ENCODE data around the gene RPL22. TPM values are rescaled to one million over a fixed set of nuclear protein-coding genes. Genes with fewer than 3 reads are reported as not detected.

Gene RPL22
- total and polyA plus RNA-seq, 2 of the 13 experiments (the other 11 are each of a cell fraction or from before 2014, with no cell fraction given): 214 to 545 TPM

- TF ChIP-seq ZKSCAN5 (CRISPR knock-in tag; IDR thresholded peaks at IDR 0.05): no peak
- peak; percentile 38 for TF ChIP-seq ZNF232 (CRISPR knock-in tag; IDR thresholded peaks at IDR 0.05; ENCODE audit: borderline replicate concordance)
- peak; percentile 81 for TF ChIP-seq ZNF710 (CRISPR knock-in tag; IDR thresholded peaks at IDR 0.05; ENCODE audit: borderline replicate concordance)
- TF ChIP-seq MNT (IDR thresholded peaks at IDR 0.05): no peak
- no peak; the same call in 1 of the 2 replicates for TF ChIP-seq HES4 (CRISPR knock-in tag; IDR thresholded peaks at IDR 0.05; ENCODE audit: borderline replicate concordance)
- TF ChIP-seq ZNF839 (CRISPR knock-in tag; IDR thresholded peaks at IDR 0.05; ENCODE audit: borderline replicate concordance): no peak; the same call in none of the 2 replicates
- TF ChIP-seq ZNF33A (CRISPR knock-in tag; IDR thresholded peaks at IDR 0.05; ENCODE audit: borderline replicate concordance): no peak
- TF ChIP-seq SRY (CRISPR knock-in tag; IDR thresholded peaks at IDR 0.05): peak; percentile 75; the same call in 1 of the 2 replicates
- TF ChIP-seq PITX1 (CRISPR knock-in tag; IDR thresholded peaks at IDR 0.05): peak; percentile 69
- peak; percentile 68; the same call in 1 of the 2 replicates for TF ChIP-seq SKIL (CRISPR knock-in tag; IDR thresholded peaks at IDR 0.05; ENCODE audit: borderline replicate concordance)
- TF ChIP-seq FLYWCH1 (CRISPR knock-in tag; IDR thresholded peaks at IDR 0.05): no peak
- no peak for TF ChIP-seq SIX4 (CRISPR knock-in tag; IDR thresholded peaks at IDR 0.05)
- TF ChIP-seq POLR2A (IDR thresholded peaks at IDR 0.05; ENCODE audit: insufficient read depth in 1 of 2, low read depth in 2 of 2, low read length in 2 of 2): peak; percentile 71 to 81
- TF ChIP-seq ZNF704 (CRISPR knock-in tag; IDR thresholded peaks at IDR 0.05; ENCODE audit: borderline replicate concordance): peak; percentile 74
- TF ChIP-seq YY1 (IDR thresholded peaks at IDR 0.05; ENCODE audit: insufficient read depth, insufficient replicate concordance, low read depth, low read length): peak; percentile 50
- TF ChIP-seq NAIF1 (CRISPR knock-in tag; IDR thresholded peaks at IDR 0.05; ENCODE audit: borderline replicate concordance): no peak
- TF ChIP-seq ZFP36 (IDR thresholded peaks at IDR 0.05; ENCODE audit: borderline replicate concordance, low read depth, low read length, partially characterized antibody): no peak
- TF ChIP-seq ZNF770 (CRISPR knock-in tag; IDR thresholded peaks at IDR 0.05): peak; percentile 82
- TF ChIP-seq STAT5B (CRISPR knock-in tag; IDR thresholded peaks at IDR 0.05): no peak
Measured at GRCh38 chr1:6205849-6206519, 6.6 kb upstream of the RPL22 start, which contains the start of gene RNF207 (continued).
